ENCODE data around the gene ZBTB7B. TPM values are rescaled to one million over a fixed set of nuclear protein-coding genes. Genes with fewer than 3 reads are reported as not detected.

Gene ZBTB7B
- total and polyA plus RNA-seq, 9 of the 15 experiments (the other 6 are each of a cell fraction or from before 2014, with no cell fraction given), result 0.04 to 46.5 (median 15.2) TPM

DNA sequence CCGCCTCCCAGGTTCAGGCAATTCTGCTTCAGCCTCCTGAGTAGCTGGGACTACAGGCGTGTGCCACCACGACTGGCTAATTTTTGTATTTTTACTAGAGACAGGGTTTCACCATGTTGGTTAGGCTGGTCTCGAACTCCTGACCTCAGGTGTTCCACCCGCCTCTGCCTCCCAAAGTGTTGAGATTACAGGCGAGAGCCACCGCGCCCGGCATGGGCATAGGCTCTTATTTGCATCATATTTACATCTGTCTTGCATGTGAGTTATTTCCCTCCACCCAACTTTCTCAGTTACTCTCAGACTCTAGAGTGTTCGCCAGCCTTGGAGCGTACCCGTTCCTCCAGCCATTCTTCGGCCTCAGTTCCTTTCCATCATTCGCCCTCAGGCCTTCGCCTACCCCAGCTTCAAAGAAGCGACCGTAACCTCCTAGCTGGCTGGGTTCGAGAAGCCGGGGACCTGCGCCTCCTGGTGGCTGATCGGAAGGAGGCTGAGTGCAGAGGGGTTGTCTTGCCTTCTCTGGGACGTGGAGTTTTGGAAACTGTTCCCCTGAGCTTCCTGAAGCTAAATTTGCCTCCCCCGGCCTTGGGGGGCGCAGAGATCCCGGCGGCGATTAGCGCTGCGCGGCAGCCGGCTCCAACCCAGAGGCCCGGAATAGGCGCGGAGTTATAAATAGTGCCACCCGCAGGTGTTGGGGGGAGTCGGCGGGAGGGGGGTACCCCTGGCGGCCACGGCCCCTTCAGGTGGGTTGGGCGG is 3.6 kb upstream of the ZBTB7B start (continued):
- no peak for TF ChIP-seq IFI16 (CRISPR knock-in tag; IDR thresholded peaks at IDR 0.05)
- TF ChIP-seq SIRT6 (IDR thresholded peaks at IDR 0.05; ENCODE audit: low read depth, low read length), result no peak
- TF ChIP-seq SIN3B (IDR thresholded peaks at IDR 0.05; ENCODE audit: low read depth), result no peak
- TF ChIP-seq ZNF584 (CRISPR knock-in tag; IDR thresholded peaks at IDR 0.05; ENCODE audit: low read depth), result no peak
- TF ChIP-seq PHF20 (IDR thresholded peaks at IDR 0.05; ENCODE audit: partially characterized antibody), result no peak
- TF ChIP-seq FOXJ2 (tag; IDR thresholded peaks at IDR 0.05), result no peak
- no peak for TF ChIP-seq NFIX (CRISPR knock-in tag; IDR thresholded peaks at IDR 0.05; ENCODE audit: low read depth)
- TF ChIP-seq RNF2 (IDR thresholded peaks at IDR 0.05), result no peak
- TF ChIP-seq CREM (IDR thresholded peaks at IDR 0.05; ENCODE audit: low read depth), result peak; percentile 56; the same call in 1 of the 2 replicates
- TF ChIP-seq NFXL1 (CRISPR knock-in tag; IDR thresholded peaks at IDR 0.05), result no peak
- no peak for TF ChIP-seq ZNF511 (CRISPR knock-in tag; IDR thresholded peaks at IDR 0.05)
- TF ChIP-seq MAFK (IDR thresholded peaks at IDR 0.05; ENCODE audit: low read length), result no peak
- TF ChIP-seq SMARCA4 (IDR thresholded peaks at IDR 0.05), result no peak; the same call in 1 of the 2 replicates
- TF ChIP-seq CREBBP (IDR thresholded peaks at IDR 0.05; ENCODE audit: low read depth, low read length), result no peak
- TF ChIP-seq, protein P1, sequence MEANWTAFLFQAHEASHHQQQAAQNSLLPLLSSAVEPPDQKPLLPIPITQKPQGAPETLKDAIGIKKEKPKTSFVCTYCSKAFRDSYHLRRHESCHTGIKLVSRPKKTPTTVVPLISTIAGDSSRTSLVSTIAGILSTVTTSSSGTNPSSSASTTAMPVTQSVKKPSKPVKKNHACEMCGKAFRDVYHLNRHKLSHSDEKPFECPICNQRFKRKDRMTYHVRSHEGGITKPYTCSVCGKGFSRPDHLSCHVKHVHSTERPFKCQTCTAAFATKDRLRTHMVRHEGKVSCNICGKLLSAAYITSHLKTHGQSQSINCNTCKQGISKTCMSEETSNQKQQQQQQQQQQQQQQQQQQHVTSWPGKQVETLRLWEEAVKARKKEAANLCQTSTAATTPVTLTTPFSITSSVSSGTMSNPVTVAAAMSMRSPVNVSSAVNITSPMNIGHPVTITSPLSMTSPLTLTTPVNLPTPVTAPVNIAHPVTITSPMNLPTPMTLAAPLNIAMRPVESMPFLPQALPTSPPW (CRISPR knock-in tag; IDR thresholded peaks at IDR 0.05), result peak; percentile 43; the same call in 1 of the 2 replicates
- no peak for TF ChIP-seq SAP30 (IDR thresholded peaks at IDR 0.05; ENCODE audit: borderline replicate concordance, insufficient read depth, low read depth, low read length, poor library complexity, severe bottlenecking)
- no peak for TF ChIP-seq RBM25 (IDR thresholded peaks at IDR 0.05; ENCODE audit: low read depth, low read length, severe bottlenecking)
- TF ChIP-seq CBFA2T3 (IDR thresholded peaks at IDR 0.05), result no peak
- no peak for TF ChIP-seq RFX7 (CRISPR knock-in tag; IDR thresholded peaks at IDR 0.05)

Measured in K562 (cell line).